ENCODE data around the gene ARSG. TPM values are rescaled to one million over a fixed set of nuclear protein-coding genes. Genes with fewer than 3 reads are reported as not detected.
"Not testable (repeated sequence)": the region's sequence is repeated elsewhere in the genome, so short reads cannot be mapped to it uniquely, and the experiment has no call there.

The ARSG gene
- total and polyA plus RNA-seq, 4 donors: 1.5 to 5.4 (median 2.3) TPM

- not testable (repeated sequence) for H3K27ac ChIP-seq (ENCODE audit: low read depth in 1 of 2, low read length in 2 of 2); H3K27me3 ChIP-seq (ENCODE audit: control insufficient read depth in 4 of 4, insufficient read depth in 4 of 4, low read length in 3 of 4); H3K36me3 ChIP-seq (ENCODE audit: control insufficient read depth in 4 of 4, insufficient read depth in 3 of 4, low read depth in 1 of 4, low read length in 3 of 4); H3K9ac ChIP-seq (ENCODE audit: low read depth in 1 of 2, low read length in 2 of 2); H3K4me3 ChIP-seq (ENCODE audit: low read depth in 1 of 3, low read length in 3 of 3); DNase-seq (ENCODE audit: low spot score); H3K4me1 ChIP-seq (ENCODE audit: control insufficient read depth in 4 of 4, insufficient read depth in 4 of 4, low read length in 3 of 4); H3K9me3 ChIP-seq (ENCODE audit: control insufficient read depth in 4 of 4, low read length in 3 of 4)
- 69% methylated on average over 1 of the region's 1 CpG for WGBS
These were observed 116.4 kb downstream of the ARSG start for GRCh38 chr17:68407656-68408055.

- H3K9ac ChIP-seq (ENCODE audit: low read depth in 1 of 2, low read length in 2 of 2); H3K36me3 ChIP-seq (ENCODE audit: control insufficient read depth in 4 of 4, insufficient read depth in 3 of 4, low read depth in 1 of 4, low read length in 3 of 4); H3K27ac ChIP-seq (ENCODE audit: low read depth in 1 of 2, low read length in 2 of 2); H3K4me1 ChIP-seq (ENCODE audit: control insufficient read depth in 4 of 4, insufficient read depth in 4 of 4, low read length in 3 of 4); DNase-seq (ENCODE audit: low spot score); H3K9me3 ChIP-seq (ENCODE audit: control insufficient read depth in 4 of 4, low read length in 3 of 4); H3K27me3 ChIP-seq (ENCODE audit: control insufficient read depth in 4 of 4, insufficient read depth in 4 of 4, low read length in 3 of 4): not testable (repeated sequence)
- H3K4me3 ChIP-seq (ENCODE audit: low read depth in 1 of 3, low read length in 3 of 3): peak overlapping the region in 1 of 3 donors; percentile 23
- 5% methylated on average over 33 of the region's 34 CpGs for WGBS
These were observed 122.6 kb downstream of the ARSG start for GRCh38 chr17:68413597-68414560.

GRCh38 chr17:68414901-68415300 is 123.6 kb downstream of the ARSG start:
- not testable (repeated sequence) for DNase-seq (ENCODE audit: low spot score); H3K4me3 ChIP-seq (ENCODE audit: low read depth in 1 of 3, low read length in 3 of 3); H3K27me3 ChIP-seq (ENCODE audit: control insufficient read depth in 4 of 4, insufficient read depth in 4 of 4, low read length in 3 of 4); H3K9me3 ChIP-seq (ENCODE audit: control insufficient read depth in 4 of 4, low read length in 3 of 4); H3K27ac ChIP-seq (ENCODE audit: low read depth in 1 of 2, low read length in 2 of 2); H3K4me1 ChIP-seq (ENCODE audit: control insufficient read depth in 4 of 4, insufficient read depth in 4 of 4, low read length in 3 of 4); H3K36me3 ChIP-seq (ENCODE audit: control insufficient read depth in 4 of 4, insufficient read depth in 3 of 4, low read depth in 1 of 4, low read length in 3 of 4); H3K9ac ChIP-seq (ENCODE audit: low read depth in 1 of 2, low read length in 2 of 2)

- H3K36me3 ChIP-seq (ENCODE audit: control insufficient read depth in 4 of 4, insufficient read depth in 3 of 4, low read depth in 1 of 4, low read length in 3 of 4): peaks cover 0 to 17% (median 3%) of the 10 kb centered on the region in 4 donors
- no peaks in the 10 kb centered on the region for H3K27me3 ChIP-seq (ENCODE audit: control insufficient read depth in 4 of 4, insufficient read depth in 4 of 4, low read length in 3 of 4)
- WGBS: 100% methylated on average over 3 of the region's 3 CpGs
- no peak overlapping the region for H3K4me3 ChIP-seq (ENCODE audit: low read depth in 1 of 3, low read length in 3 of 3)
- H3K27ac ChIP-seq (ENCODE audit: low read depth in 1 of 2, low read length in 2 of 2): no peak overlapping the region
- H3K9me3 ChIP-seq (ENCODE audit: control insufficient read depth in 4 of 4, low read length in 3 of 4): no peaks in the 10 kb centered on the region
- H3K4me1 ChIP-seq (ENCODE audit: control insufficient read depth in 4 of 4, insufficient read depth in 4 of 4, low read length in 3 of 4): peaks cover 0 to 1% (median 0%) of the 10 kb centered on the region in 4 donors
- no peak overlapping the region for H3K9ac ChIP-seq (ENCODE audit: low read depth in 1 of 2, low read length in 2 of 2)
- no peak for DNase-seq (ENCODE audit: low spot score)
- TF ChIP-seq FOXA1 (IDR thresholded peaks at IDR 0.05) (no peak), EGR1 (IDR thresholded peaks at IDR 0.05; ENCODE audit: low read depth in 2 of 2) (no peak), ATF3 (IDR thresholded peaks at IDR 0.05) (no peak), ZBTB33 (IDR thresholded peaks at IDR 0.05) (no peak), GABPA (IDR thresholded peaks at IDR 0.05 in 1 of 2, conservative IDR thresholded peaks at IDR 0.05 in 1 of 2) (no peak), MAX (IDR thresholded peaks at IDR 0.05) (no peak), FOXA2 (IDR thresholded peaks at IDR 0.05) (no peak), HNF4G (IDR thresholded peaks at IDR 0.05) (no peak), SP1 (IDR thresholded peaks at IDR 0.05) (no peak), TAF1 (conservative IDR thresholded peaks at IDR 0.05) (no peak), RAD21 (IDR thresholded peaks at IDR 0.05) (no peak), RXRA (IDR thresholded peaks at IDR 0.05) (no peak), CTCF (IDR thresholded peaks at IDR 0.05; ENCODE audit: low read depth, low read length, missing input control) (no peak), JUND (IDR thresholded peaks at IDR 0.05) (no peak), REST (IDR thresholded peaks at IDR 0.05) (no peak), YY1 (IDR thresholded peaks at IDR 0.05) (no peak)
These were observed 126.0 kb downstream of the ARSG start for GRCh38 chr17:68417317-68417716.
